Measurements from ENCODE around the gene NLRP5. TPM values are rescaled to one million over a fixed set of nuclear protein-coding genes. Genes with fewer than 3 reads are reported as not detected.

NLRP5 gene
- total and polyA plus RNA-seq, 2 of the 8 experiments (the other 6 are each of a cell fraction or from before 2014, with no cell fraction given), result not detected

- Histone ChIP-seq H2AK5ac (ENCODE audit: low read depth, low read length) (no peak overlapping the region), H2BK15ac (ENCODE audit: low read length) (no peak overlapping the region), H3K79me2 (ENCODE audit: control insufficient read depth in 1 of 2, insufficient read depth in 2 of 2, low read length in 2 of 2) (peaks cover 0 to 64% of the 10 kb centered on the region in 2 experiments; a peak in 2 of 4 replicates), H4K20me1 (replicated peaks in 1 of 2; ENCODE audit: control insufficient read depth in 1 of 2, insufficient read depth in 2 of 2, low read length in 2 of 2) (peaks cover 12 to 34% of the 10 kb centered on the region in 2 experiments), H3K23ac (ENCODE audit: insufficient read length) (no peak overlapping the region), H3K4ac (replicated peaks; ENCODE audit: insufficient read length, low read depth, low read length) (no peak overlapping the region), H3K23me2 (ENCODE audit: low read depth, low read length) (no peaks in the 10 kb centered on the region), H3K14ac (ENCODE audit: insufficient read length) (no peak overlapping the region), H3K4me3 (ENCODE audit: extremely low read depth in 1 of 4, insufficient read depth in 2 of 4, low read depth in 3 of 4, low read length in 4 of 4) (no peak overlapping the region), H3K9ac (replicated peaks in 1 of 4; ENCODE audit: extremely low read depth in 1 of 4, low read depth in 3 of 4, low read length in 3 of 4) (no peak overlapping the region), H4K91ac (replicated peaks; ENCODE audit: insufficient read length, low read length) (no peak overlapping the region), H3K4me2 (ENCODE audit: insufficient read depth in 1 of 2, low read depth in 2 of 2, low read length in 2 of 2) (no peak overlapping the region), H2AFZ (ENCODE audit: low read length) (no peak overlapping the region), H2BK20ac (ENCODE audit: low read length) (no peak overlapping the region), H2BK120ac (replicated peaks; ENCODE audit: low read depth, low read length) (no peak overlapping the region), H3K9me3 (ENCODE audit: insufficient read depth in 2 of 2, low read depth in 1 of 2, low read length in 1 of 2) (no peaks in the 10 kb centered on the region), H3K27ac (ENCODE audit: low read depth, low read length) (no peak overlapping the region), H2BK5ac (ENCODE audit: low read depth, low read length) (no peak overlapping the region), H4K5ac (ENCODE audit: insufficient read length, low read depth, low read length) (no peak overlapping the region), H3K27me3 (replicated peaks in 1 of 4; ENCODE audit: control insufficient read depth in 3 of 4, extremely low read depth in 1 of 4, insufficient read depth in 3 of 4, low read length in 3 of 4) (no peaks in the 10 kb centered on the region), H3K56ac (replicated peaks; ENCODE audit: insufficient read length, low read depth, low read length) (no peak overlapping the region), H3K36me3 (ENCODE audit: control insufficient read depth in 2 of 4, insufficient read depth in 4 of 4, low read length in 3 of 4) (peaks cover 0 to 20% (median 5%) of the 10 kb centered on the region in 4 experiments; a peak in 6 of 8 replicates), H3K18ac (ENCODE audit: extremely low read depth, low read length) (no peak overlapping the region), H2BK12ac (ENCODE audit: low read depth, low read length) (no peak overlapping the region), H4K8ac (ENCODE audit: extremely low read depth, insufficient read depth, low read length) (no peak overlapping the region), H3K4me1 (replicated peaks in 1 of 4; ENCODE audit: control insufficient read depth in 3 of 4, insufficient read depth in 4 of 4, low read length in 3 of 4) (peaks cover 0 to 2% (median 0%) of the 10 kb centered on the region in 4 experiments; a peak in 1 of 7 replicates), H3K79me1 (ENCODE audit: low read depth, low read length) (peaks cover 31% of the 10 kb centered on the region)
- WGBS, 2 experiments (ENCODE audit: extremely low coverage in 1 of 2, insufficient coverage in 1 of 2, insufficient read length in 1 of 2, insufficient replicate concordance in 2 of 2, low coverage in 1 of 2, low lambda C conversion rate in 2 of 2, missing lambda C conversion rate in 1 of 2), result 89% methylated on average over 13 of the region's 13 CpGs; no CpG with 5 or more reads in 1 of the 2 experiments
- no peak for DNase-seq (ENCODE audit: low read depth in 1 of 2, low spot score in 2 of 2)
- no peak for FAIRE-seq
- TF ChIP-seq ATF3 (IDR thresholded peaks at IDR 0.05; ENCODE audit: insufficient read depth, low read depth, low read length) (no peak), RFX5 (IDR thresholded peaks at IDR 0.05; ENCODE audit: borderline replicate concordance, low read depth, low read length) (no peak), RBBP5 (IDR thresholded peaks at IDR 0.05; ENCODE audit: borderline replicate concordance, low read depth, low read length) (no peak), BACH1 (IDR thresholded peaks at IDR 0.05; ENCODE audit: low read length) (no peak), TAF1 (IDR thresholded peaks at IDR 0.05; ENCODE audit: low read depth, low read length) (no peak), ASH2L (IDR thresholded peaks at IDR 0.05; ENCODE audit: low read length) (no peak), RNF2 (IDR thresholded peaks at IDR 0.05; ENCODE audit: borderline replicate concordance, low read depth, low read length, missing control alignments, poor library complexity, severe bottlenecking) (no peak)
- ChIA-PET POLR2A (ENCODE audit: partially characterized antibody) (interaction anchor here (1.5 kb wide), 1 partner anchor 16 kb away, joined by 4 read pairs; no protein-coding TSS in a partner anchor), CTCF (ENCODE audit: partially characterized antibody) (interaction anchor here (0.7 to 2.0 kb wide), 5 partner anchors 11 to 213 kb away, joined by 3 to 7 read pairs (median 3); no protein-coding TSS in a partner anchor)
Measured at GRCh38 chr19:56096665-56097064, 110.1 kb downstream of the NLRP5 start.
